8988T (cell line): ENCODE measurements around the gene SRSF7.
"Not testable (repeated sequence)": the region's sequence is repeated elsewhere in the genome, so short reads cannot be mapped to it uniquely, and the experiment has no call there.

Experiments
- DNase-seq: peaks from one replicate; pipeline ENCODE4 v3.0.0; 2011

SRSF7 gene

GRCh38 chr2:38731090-38731489, 20.1 kb downstream of the SRSF7 start:
- no peak for DNase-seq

DNA sequence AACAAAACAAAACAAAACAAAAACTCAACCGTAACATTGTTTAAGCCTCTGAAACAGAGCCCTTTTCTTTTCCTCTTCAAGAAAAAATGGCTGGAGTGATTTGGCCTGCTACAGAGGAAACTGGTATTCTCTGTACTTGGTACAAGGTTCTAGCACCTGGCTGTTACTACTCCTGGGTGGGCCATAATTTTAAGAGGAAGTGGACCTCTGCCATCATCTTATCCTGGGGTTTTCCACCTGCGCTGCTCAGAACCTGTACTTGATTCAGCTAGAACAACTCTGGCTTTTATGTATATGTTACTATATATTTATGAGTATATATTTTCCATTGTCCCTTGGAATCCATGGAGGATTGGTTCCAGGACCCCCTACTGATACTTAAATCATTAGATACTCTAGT, 22.5 kb downstream of the SRSF7 start:
- DNase-seq: no peak

GRCh38 chr2:38727661-38728060, 23.5 kb downstream of the SRSF7 start:
- no peak for DNase-seq

GRCh38 chr2:38723173-38723572, 28.0 kb downstream of the SRSF7 start:
- no peak for DNase-seq

- DNase-seq: no peak
Observed at GRCh38 chr2:38722271-38723061, 28.7 kb downstream of the SRSF7 start.

- no peak for DNase-seq
Observed at GRCh38 chr2:38720613-38721241, 30.4 kb downstream of the SRSF7 start.

DNA sequence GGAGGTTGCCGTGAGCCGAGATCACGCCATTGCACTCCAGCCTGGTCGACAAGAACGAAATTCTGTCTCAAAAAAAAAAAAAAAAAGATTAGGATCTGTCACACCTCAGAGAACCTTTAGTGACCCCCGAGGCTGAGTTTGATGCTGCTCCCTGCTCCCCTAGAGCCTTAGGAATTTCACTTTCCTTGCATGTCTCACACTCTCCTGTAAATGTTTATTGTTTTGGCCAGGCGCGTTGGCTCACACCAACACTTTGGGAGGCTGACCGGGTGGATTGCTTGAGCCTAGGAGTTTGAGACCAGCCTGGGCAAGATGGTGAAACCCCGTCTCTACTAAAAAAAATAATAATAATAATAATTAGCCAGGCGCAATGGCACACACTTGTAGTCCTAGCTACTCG, 31.5 kb downstream of the SRSF7 start:
- no peak for DNase-seq

DNA sequence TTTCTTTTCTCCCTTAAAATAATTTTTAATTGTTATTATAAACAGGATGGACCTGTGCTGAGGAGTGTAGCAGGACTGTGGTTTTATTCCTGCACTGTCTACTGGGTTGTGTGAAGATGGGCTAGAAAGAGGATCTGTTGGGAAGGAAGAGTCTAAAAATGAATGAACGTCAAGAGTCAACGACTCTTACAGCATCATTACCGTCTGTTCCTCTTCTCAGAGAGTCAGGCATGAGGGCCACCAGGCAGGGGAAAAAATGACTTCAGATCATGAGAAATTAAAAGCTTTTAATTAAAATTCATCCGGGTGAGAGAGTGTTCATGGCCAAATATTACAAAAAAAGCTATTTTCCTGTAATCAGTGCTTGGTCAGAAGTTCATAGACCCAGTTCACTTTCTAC, 32.6 kb downstream of the SRSF7 start:
- DNase-seq: no peak

DNA sequence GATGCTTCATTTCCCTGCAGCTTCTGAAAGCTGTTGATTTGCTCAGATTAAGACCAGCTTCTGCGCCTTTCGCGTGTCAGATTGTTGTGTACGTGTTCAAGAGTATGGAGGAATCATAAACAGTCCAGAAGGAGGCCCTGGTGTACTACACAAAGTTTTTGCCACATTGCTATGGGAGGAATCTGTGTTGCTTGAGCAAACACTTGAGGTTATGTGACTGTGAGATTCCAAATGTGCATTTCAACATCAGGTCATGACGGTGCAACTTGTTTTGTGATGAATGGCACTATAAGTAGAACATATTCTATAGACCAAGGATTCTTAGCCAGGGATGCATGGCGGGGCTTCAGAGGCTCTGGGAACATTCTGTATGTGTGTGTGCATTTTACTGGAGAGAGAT, 35.0 kb downstream of the SRSF7 start:
- DNase-seq: no peak

DNA sequence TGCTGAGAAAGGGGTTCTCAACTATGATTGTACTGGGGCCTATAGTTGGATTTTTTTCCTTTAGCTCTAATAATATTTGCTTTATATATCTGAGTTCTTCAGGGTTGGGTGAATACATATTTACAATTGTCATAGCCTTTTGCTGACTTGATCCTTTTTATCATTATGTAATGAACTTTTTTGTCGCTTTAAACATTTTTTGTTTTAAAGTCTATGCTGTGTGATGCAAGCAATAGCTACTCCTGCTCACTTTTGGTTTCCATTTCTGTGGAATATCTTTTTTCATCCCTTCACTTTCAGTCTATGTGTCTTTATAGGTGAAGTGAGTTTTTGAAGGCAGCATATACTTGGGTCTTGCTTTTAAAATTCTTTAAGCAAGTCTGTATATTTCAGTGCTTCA, 36.2 kb downstream of the SRSF7 start:
- DNase-seq: not testable (repeated sequence)

DNA sequence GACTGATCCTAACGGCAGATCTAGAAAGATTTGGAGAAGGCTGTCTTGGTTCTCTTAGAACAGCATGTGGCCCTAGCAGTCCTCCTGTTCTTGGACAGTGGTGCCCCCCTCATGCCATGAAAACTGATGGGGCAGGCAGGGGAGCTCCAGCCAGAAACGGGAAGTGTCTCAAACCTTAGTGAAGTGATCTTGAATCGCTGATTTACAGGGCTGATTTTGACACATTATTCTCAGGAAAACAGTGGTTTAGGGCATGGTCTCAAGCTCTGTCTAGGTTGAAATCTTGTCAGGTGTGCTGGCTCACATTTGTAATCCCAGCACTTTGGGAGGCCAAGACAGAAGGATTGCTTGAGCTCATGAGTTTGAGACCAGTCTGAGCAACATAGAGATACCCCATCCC, 37.8 kb downstream of the SRSF7 start:
- DNase-seq: no peak

DNA sequence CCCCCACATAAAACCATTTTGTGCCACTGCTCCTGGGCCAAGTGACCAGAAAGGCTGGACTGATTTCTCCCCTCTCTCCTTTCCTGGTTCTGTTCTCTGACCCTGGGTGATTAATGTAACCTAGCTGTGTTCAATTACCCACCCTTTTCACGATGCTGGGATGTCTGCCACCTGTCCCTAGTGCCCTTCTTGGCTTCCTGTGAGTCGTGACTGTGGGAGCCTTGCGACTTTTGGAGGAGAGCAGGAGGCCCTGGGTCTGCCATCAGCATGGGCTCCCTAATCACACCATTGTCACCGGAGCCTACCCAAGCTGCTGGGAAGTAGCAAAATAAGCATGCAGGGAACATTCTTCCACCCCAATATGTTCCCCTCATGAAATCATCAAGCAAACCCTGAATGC, 38.3 kb downstream of the SRSF7 start:
- DNase-seq: no peak

GRCh38 chr2:38712413-38712812, 38.7 kb downstream of the SRSF7 start:
- DNase-seq: no peak

- no peak for DNase-seq
Observed at GRCh38 chr2:38711558-38711957, 39.6 kb downstream of the SRSF7 start.

- DNase-seq: no peak
Observed at GRCh38 chr2:38709567-38710194, 41.5 kb downstream of the SRSF7 start.

- no peak for DNase-seq
Observed at GRCh38 chr2:38708900-38709566, 42.1 kb downstream of the SRSF7 start.

DNA sequence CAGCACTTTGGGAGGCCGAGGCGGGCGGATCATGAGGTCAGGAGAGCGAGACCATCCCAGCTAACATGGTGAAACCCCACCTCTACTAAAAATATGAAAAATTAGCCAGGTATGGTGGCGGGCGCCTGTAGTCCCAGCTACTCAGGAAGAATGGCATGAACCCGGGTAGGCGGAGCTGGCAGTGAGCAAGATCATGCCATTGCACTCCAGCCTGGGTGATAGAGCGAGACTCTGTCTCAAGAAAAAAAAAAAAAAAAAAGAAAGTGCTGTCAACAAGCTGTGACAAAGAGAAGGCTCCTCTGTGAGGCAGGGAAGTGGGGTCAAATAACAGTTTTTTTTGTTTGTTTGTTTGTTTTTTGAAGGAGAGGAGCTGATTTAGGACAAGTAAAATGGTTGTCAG, 42.7 kb downstream of the SRSF7 start:
- DNase-seq: not testable (repeated sequence)

- no peak for DNase-seq
Observed at GRCh38 chr2:38706846-38707345, 44.3 kb downstream of the SRSF7 start.

DNA sequence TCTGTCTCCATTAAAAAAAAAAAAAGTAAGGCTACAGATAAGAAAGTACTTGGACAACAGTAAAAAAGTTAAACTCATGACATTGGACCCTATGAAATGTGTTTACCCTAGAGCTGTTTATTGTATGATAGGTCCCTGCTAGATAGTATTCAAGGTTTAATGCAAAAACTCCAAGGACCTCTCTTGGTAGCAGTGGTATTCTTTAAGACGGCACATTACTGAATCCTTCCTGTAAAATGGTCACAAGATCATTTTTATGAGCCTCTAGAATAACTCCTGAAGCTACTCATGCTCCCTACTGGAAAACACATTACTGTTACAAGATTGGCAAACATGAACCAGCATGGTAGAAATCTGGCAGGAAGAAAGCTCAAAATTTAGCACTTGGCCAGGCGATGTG, 46.5 kb downstream of the SRSF7 start:
- DNase-seq: no peak

DNA sequence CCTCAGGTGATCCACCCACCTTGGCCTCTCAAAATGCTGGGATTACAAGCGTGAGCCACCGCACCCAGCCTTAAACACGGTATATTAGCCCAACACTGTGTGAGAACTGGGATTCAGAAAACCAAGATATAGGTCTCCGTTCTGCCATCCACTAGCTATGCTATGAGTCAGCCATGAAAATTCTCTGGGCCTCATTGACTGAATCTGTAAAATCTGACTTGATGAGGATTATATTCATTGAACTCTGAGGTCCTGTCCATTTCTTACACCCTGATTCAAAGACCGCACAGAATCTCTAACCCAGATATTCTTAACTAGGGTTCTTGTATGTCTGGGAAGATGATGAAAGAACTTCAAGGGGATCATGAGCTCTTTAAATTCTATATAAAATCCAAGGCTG, 47.8 kb downstream of the SRSF7 start:
- DNase-seq: not testable (repeated sequence)

- no peak for DNase-seq
Observed at GRCh38 chr2:38702413-38702812, 48.7 kb downstream of the SRSF7 start.

GRCh38 chr2:38701542-38701941, 49.6 kb downstream of the SRSF7 start:
- DNase-seq: no peak

DNA sequence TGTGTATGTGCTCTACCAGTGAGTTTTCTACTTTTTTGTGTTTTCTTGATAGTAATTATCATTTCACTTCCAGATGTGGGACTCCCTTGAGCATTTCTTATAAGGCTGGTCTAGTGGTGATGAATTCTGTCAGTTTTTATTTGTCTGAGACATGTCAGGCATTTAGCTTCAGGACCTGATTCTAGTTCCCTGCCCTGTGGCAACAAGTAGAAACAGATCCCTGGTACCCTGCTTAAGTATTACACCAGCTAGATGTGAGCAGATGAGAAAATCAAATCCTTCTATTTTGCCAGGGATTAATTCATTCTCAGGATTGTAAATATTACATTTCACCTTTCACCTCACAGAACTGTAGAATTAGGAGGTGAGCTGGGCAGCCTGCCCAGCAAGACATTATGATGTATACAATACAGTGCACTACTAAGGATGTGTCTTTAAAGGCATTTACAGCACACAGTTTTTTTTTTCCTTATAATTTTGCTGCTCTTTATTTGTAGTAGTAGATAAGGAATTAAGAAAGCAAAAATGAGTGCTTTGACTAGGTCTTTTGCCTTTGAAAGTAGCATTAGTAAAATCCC, 50.2 kb downstream of the SRSF7 start:
- no peak for DNase-seq
